OCI-LY7 (cell line): ENCODE results near the gene UBE2E1. TPM values are rescaled to one million over a fixed set of nuclear protein-coding genes. Genes with fewer than 3 reads are reported as not detected.
A peak's percentile ranks its signal among the peaks of the same experiment; 100 is the strongest.

ENCODE experiments used
- BruUV-seq: library from RNA; stranded (reverse); fragments of 400-500 nt; replicated peaks from 2 replicates; lab custom pipeline; 2021; lab: Mats Ljungman, UMichigan
- CTCF ChIA-PET: fragments of 300-600 bp; sonication (Branson Sonifier 250); formaldehyde crosslinking; loops from one replicate; lab custom pipeline; 2022; ENCODE audit warnings: antibody characterized with exemption; ENCODE audit not compliant: unreplicated experiment; lab: Charles Lee
- POLR2A ChIA-PET: fragments of 300-600 bp; sonication (Branson Sonifier 250); formaldehyde crosslinking; loops from one replicate; lab custom pipeline; 2022; ENCODE audit warnings: antibody characterized with exemption; lab: Charles Lee
- DNase-seq: peaks from one replicate; pipeline ENCODE4 v3.0.0-alpha.2; 2015; ENCODE audit warnings: low spot score
- H2AFZ ChIP-seq: fragments of 200-600 bp; sonication (generic), shearing (Covaris generic); 2 replicates; pipeline ENCODE4 v1.6.1; 2014; ENCODE audit warnings: mild to moderate bottlenecking, antibody characterized with exemption, low read length, moderate library complexity
- H3K27ac ChIP-seq: fragments of 200-600 bp; sonication (generic); 2 replicates; pipeline ENCODE4 v1.5.1; 2014; ENCODE audit warnings: mixed run types, low read depth, mild to moderate bottlenecking, moderate library complexity, low read length, inconsistent platforms; ENCODE audit not compliant: poor library complexity, severe bottlenecking
- H3K36me3 ChIP-seq: fragments of 200-600 bp; sonication (generic); 2 replicates; pipeline ENCODE4 v1.6.1; 2014; ENCODE audit warnings: mild to moderate bottlenecking, antibody characterized with exemption, low read length, moderate library complexity, mixed read lengths; ENCODE audit not compliant: insufficient read depth
- H3K4me1 ChIP-seq: fragments of 200-600 bp; sonication (generic); 2 replicates; pipeline ENCODE4 v1.5.1; 2014; ENCODE audit warnings: mild to moderate bottlenecking, low read length; ENCODE audit not compliant: insufficient read depth, poor library complexity, severe bottlenecking
- H3K4me2 ChIP-seq: fragments of 200-600 bp; sonication (generic); 2 replicates; pipeline ENCODE4 v1.6.1; 2014; ENCODE audit warnings: mild to moderate bottlenecking, low read length
- H3K4me3 ChIP-seq: fragments of 200-600 bp; sonication (generic); 2 replicates; pipeline ENCODE4 v1.5.1; 2014; ENCODE audit warnings: mild to moderate bottlenecking, low read depth, low read length; ENCODE audit not compliant: poor library complexity, severe bottlenecking
- H3K79me2 ChIP-seq: fragments of 200-600 bp; sonication (generic); 2 replicates; pipeline ENCODE4 v1.6.1; 2016; ENCODE audit warnings: low read depth, mild to moderate bottlenecking, low read length, moderate library complexity, mixed read lengths; ENCODE audit not compliant: insufficient read depth
- H3K9me2 ChIP-seq: fragments of 200-600 bp; sonication (generic); 2 replicates; pipeline ENCODE4 v1.6.1; 2016; ENCODE audit warnings: mild to moderate bottlenecking, low read length, mixed read lengths; ENCODE audit not compliant: insufficient read depth
- H3K9me3 ChIP-seq: fragments of 200-600 bp; sonication (generic); 2 replicates; pipeline ENCODE4 v1.6.1; 2014; ENCODE audit warnings: mild to moderate bottlenecking, mixed run types, low read length, mixed read lengths
- H4K20me1 ChIP-seq: fragments of 200-600 bp; sonication (generic); 2 replicates; pipeline ENCODE4 v1.6.1; 2014; ENCODE audit warnings: mild to moderate bottlenecking, antibody characterized with exemption, low read length, moderate library complexity, mixed read lengths; ENCODE audit not compliant: insufficient read depth
- CTCF ChIP-seq: fragments of 200-600 bp; sonication (generic); conservative IDR thresholded peaks from 2 replicates; pipeline ENCODE4 v1.5.1; 2014; ENCODE audit warnings: mild to moderate bottlenecking, antibody characterized with exemption, low read length, moderate library complexity, mixed read lengths
- EZH2phosphoT487 ChIP-seq: fragments of 200-600 bp; sonication (generic); IDR thresholded peaks from 2 replicates; pipeline ENCODE4 v1.6.1; 2018; ENCODE audit warnings: low read depth, borderline replicate concordance, mild to moderate bottlenecking, mixed run types, antibody characterized with exemption, low read length, moderate library complexity, mixed read lengths
- intact Hi-C: fragments of 100-400 bp; cut with micrococcal nuclease; formaldehyde crosslinking; loops from one replicate; pipeline ENCODE4 v1.10.0; 2022; ENCODE audit not compliant: unreplicated experiment
- total RNA-seq, 2 experiments: library from RNA; depleted of rRNA in 1 of 2; stranded (reverse); fragments of >200 nt in 1 of 2; shearing (Covaris generic) in 1 of 2; gene quantifications; 2 replicates each; pipeline ENCODE4 v1.2.3, GENCODE V29; 2014 to 2022

Gene UBE2E1
- total RNA-seq, 2 experiments from 2014 or later = 126 to 142 TPM

GRCh38 chr3:23865595-23866396, 60.0 kb downstream of the UBE2E1 start:
- H3K4me1 ChIP-seq = peaks cover 29% of the 10 kb centered on the region
- no TSS peak for BruUV-seq
- H3K79me2 ChIP-seq = peaks cover 37% of the 10 kb centered on the region; the same call in 1 of the 2 replicates
- H3K4me2 ChIP-seq = peak overlapping the region; percentile 34
- no peak overlapping the region for H2AFZ ChIP-seq
- TF ChIP-seq CTCF = no peak
- no peak for TF ChIP-seq EZH2phosphoT487
- H3K36me3 ChIP-seq = peaks cover 16% of the 10 kb centered on the region; the same call in 1 of the 2 replicates
- no peaks in the 10 kb centered on the region for H3K9me3 ChIP-seq
- H3K4me3 ChIP-seq = no peak overlapping the region
- intact Hi-C loops = loop anchor here (2.0 kb wide), 1 partner anchor 57 kb away; no protein-coding TSS in a partner anchor
- CTCF ChIA-PET = no interaction called here
- no peak overlapping the region for H3K27ac ChIP-seq
- DNase-seq = peak; percentile 27
- POLR2A ChIA-PET = interaction anchor here (0.6 to 1.5 kb wide), 8 partner anchors 8 to 284 kb away, joined by 3 to 6 read pairs (median 3); no protein-coding TSS in a partner anchor
- H3K9me2 ChIP-seq = no peaks in the 10 kb centered on the region
- H4K20me1 ChIP-seq = 0 out of 2 replicates have a peak, but pooled peaks cover 16% of the 10 kb centered on the region

- Histone ChIP-seq H3K27ac (no peak overlapping the region), H3K4me1 (peaks cover 29% of the 10 kb centered on the region), H3K79me2 (peaks cover 31% of the 10 kb centered on the region; the same call in 1 of the 2 replicates), H3K9me2 (no peaks in the 10 kb centered on the region), H3K36me3 (peaks cover 6% of the 10 kb centered on the region; the same call in 1 of the 2 replicates), H4K20me1 (0 out of 2 replicates have a peak, but pooled peaks cover 11% of the 10 kb centered on the region), H3K9me3 (no peaks in the 10 kb centered on the region), H3K4me2 (peak overlapping the region; percentile 25; the same call in 1 of the 2 replicates), H3K4me3 (no peak overlapping the region), H2AFZ (no peak overlapping the region)
- TF ChIP-seq CTCF (peak; percentile 87), EZH2phosphoT487 (no peak)
- BruUV-seq = no TSS peak
- intact Hi-C loops = loop anchor here (2.0 kb wide), 1 partner anchor 59 kb away; no protein-coding TSS in a partner anchor
- POLR2A ChIA-PET = no interaction called here
- CTCF ChIA-PET = no interaction called here
- peak; percentile 47 for DNase-seq
Measured at GRCh38 chr3:23867400-23867799, 61.6 kb downstream of the UBE2E1 start.
